ENCODE results near the gene PTPN6. TPM values are rescaled to one million over a fixed set of nuclear protein-coding genes. Genes with fewer than 3 reads are reported as not detected.

PTPN6 gene
- total RNA-seq, 2 experiments from 2014 or later = 37.1 to 116 TPM

- peaks cover 5% of the 10 kb centered on the region; the same call in 1 of the 2 replicates for H3K36me3 ChIP-seq (ENCODE audit: insufficient read depth, low read length)
- H3K9me3 ChIP-seq (ENCODE audit: low read length) = no peaks in the 10 kb centered on the region
- BruUV-seq (replicated peaks) = no TSS peak
- intact Hi-C loops (cut with micrococcal nuclease; ENCODE audit: unreplicated experiment) = loop anchor here (1.0 to 2.0 kb wide), 5 partner anchors 33 to 185 kb away; partner anchors contain the start of genes C1R, C1RL, EMG1 and PHB2
- no peak overlapping the region for H3K27ac ChIP-seq (ENCODE audit: low read depth, low read length, poor library complexity, severe bottlenecking)
- DNase-seq (ENCODE audit: low spot score) = no peak
- ChIA-PET CTCF (ENCODE audit: unreplicated experiment) (interaction anchor here (1.1 kb wide), 1 partner anchor 14 kb away, joined by 3 read pairs; no protein-coding TSS in a partner anchor), POLR2A (interaction anchor here (0.6 to 1.5 kb wide), 6 partner anchors 13 to 72 kb away, joined by 3 to 7 read pairs (median 3); partner anchors contain the start of genes C12orf57 and CDCA3)
- H3K4me3 ChIP-seq (ENCODE audit: low read depth, low read length, poor library complexity, severe bottlenecking) = no peak overlapping the region
- no peaks in the 10 kb centered on the region for H3K79me2 ChIP-seq (ENCODE audit: insufficient read depth, low read depth, low read length)
- no peaks in the 10 kb centered on the region for H4K20me1 ChIP-seq (ENCODE audit: insufficient read depth, low read length)
- H3K4me2 ChIP-seq (ENCODE audit: low read length) = peak overlapping the region; percentile 77
- no peak for TF ChIP-seq CTCF (conservative IDR thresholded peaks at IDR 0.05; ENCODE audit: low read length)
- no peak for TF ChIP-seq EZH2phosphoT487 (IDR thresholded peaks at IDR 0.05; ENCODE audit: borderline replicate concordance, low read depth, low read length)
- H2AFZ ChIP-seq (ENCODE audit: low read length) = no peak overlapping the region
- no peaks in the 10 kb centered on the region for H3K9me2 ChIP-seq (ENCODE audit: insufficient read depth, low read length)
- peaks cover 64% of the 10 kb centered on the region for H3K4me1 ChIP-seq (ENCODE audit: insufficient read depth, low read length, poor library complexity, severe bottlenecking)
Measured at GRCh38 chr12:6923851-6924250, 27.3 kb upstream of the PTPN6 start.

GRCh38 chr12:6925239-6925539, 26.0 kb upstream of the PTPN6 start:
- no peak overlapping the region for H3K4me2 ChIP-seq (ENCODE audit: low read length)
- BruUV-seq (replicated peaks) = no TSS peak
- CTCF ChIA-PET (ENCODE audit: unreplicated experiment) = interaction anchor here (0.5 to 1.1 kb wide), 2 partner anchors 13 to 986 kb away, joined by 3 to 4 read pairs; no protein-coding TSS in a partner anchor
- intact Hi-C loops (cut with micrococcal nuclease; ENCODE audit: unreplicated experiment) = loop anchor here (2.0 kb wide), 2 partner anchors 56 to 184 kb away; partner anchors contain the start of gene C1RL
- no peak for TF ChIP-seq EZH2phosphoT487 (IDR thresholded peaks at IDR 0.05; ENCODE audit: borderline replicate concordance, low read depth, low read length)
- no peak for TF ChIP-seq CTCF (conservative IDR thresholded peaks at IDR 0.05; ENCODE audit: low read length)
- H3K9me3 ChIP-seq (ENCODE audit: low read length) = no peaks in the 10 kb centered on the region
- H4K20me1 ChIP-seq (ENCODE audit: insufficient read depth, low read length) = no peaks in the 10 kb centered on the region
- H3K4me1 ChIP-seq (ENCODE audit: insufficient read depth, low read length, poor library complexity, severe bottlenecking) = peaks cover 52% of the 10 kb centered on the region
- DNase-seq (ENCODE audit: low spot score) = no peak
- H3K36me3 ChIP-seq (ENCODE audit: insufficient read depth, low read length) = no peaks in the 10 kb centered on the region; the same call in 1 of the 2 replicates
- H3K9me2 ChIP-seq (ENCODE audit: insufficient read depth, low read length) = no peaks in the 10 kb centered on the region
- H3K79me2 ChIP-seq (ENCODE audit: insufficient read depth, low read depth, low read length) = no peaks in the 10 kb centered on the region
- H3K27ac ChIP-seq (ENCODE audit: low read depth, low read length, poor library complexity, severe bottlenecking) = no peak overlapping the region
- POLR2A ChIA-PET = interaction anchor here (0.6 to 1.6 kb wide), 5 partner anchors 12 to 314 kb away, joined by 3 to 7 read pairs (median 3); no protein-coding TSS in a partner anchor
- H2AFZ ChIP-seq (ENCODE audit: low read length) = no peak overlapping the region
- H3K4me3 ChIP-seq (ENCODE audit: low read depth, low read length, poor library complexity, severe bottlenecking) = no peak overlapping the region
